Osteocyte (in vitro differentiated cells): ENCODE results near the gene CROT. TPM values are rescaled to one million over a fixed set of nuclear protein-coding genes. Genes with fewer than 3 reads are reported as not detected.

Experiments
- DNase-seq: peaks from one replicate; pipeline ENCODE4 v3.0.0; 2021; ENCODE audit warnings: mixed read lengths; ENCODE audit not compliant: unreplicated experiment; ENCODE audit errors: extremely low spot score
- H3K27ac Mint-ChIP-seq: one replicate; pipeline ENCODE4 v1.8.0; 2021; ENCODE audit warnings: mild to moderate bottlenecking, mixed read lengths; ENCODE audit not compliant: unreplicated experiment
- H3K27me3 Mint-ChIP-seq: one replicate; pipeline ENCODE4 v1.8.0; 2021; ENCODE audit warnings: mixed read lengths; ENCODE audit not compliant: unreplicated experiment
- H3K36me3 Mint-ChIP-seq: one replicate; pipeline ENCODE4 v1.8.0; 2021; ENCODE audit warnings: mixed read lengths; ENCODE audit not compliant: unreplicated experiment
- H3K4me1 Mint-ChIP-seq: one replicate; pipeline ENCODE4 v1.8.0; 2021; ENCODE audit warnings: mixed read lengths; ENCODE audit not compliant: unreplicated experiment
- H3K4me3 Mint-ChIP-seq: one replicate; pipeline ENCODE4 v1.8.0; 2021; ENCODE audit warnings: mild to moderate bottlenecking, moderate library complexity, mixed read lengths; ENCODE audit not compliant: unreplicated experiment
- H3K9me3 Mint-ChIP-seq: one replicate; pipeline ENCODE4 v1.8.0; 2021; ENCODE audit warnings: mixed read lengths; ENCODE audit not compliant: unreplicated experiment
- CTCF ChIP-seq: fragments of 200-600 bp; sonication (generic); IDR thresholded peaks from 2 replicates; pipeline ENCODE4 v1.5.0; 2021; ENCODE audit warnings: antibody characterized with exemption, mild to moderate bottlenecking, moderate library complexity
- total RNA-seq: library from RNA; stranded (reverse); gene quantifications from 2 replicates; pipeline ENCODE4 v1.2.1, GENCODE V29; 2021

CROT gene
- total RNA-seq, 1 donor from 2014 or later, result 11.0 TPM

- no peak overlapping the region for H3K4me3 Mint-ChIP-seq
- H3K27me3 Mint-ChIP-seq, result no peaks in the 10 kb centered on the region
- H3K27ac Mint-ChIP-seq, result no peak overlapping the region
- H3K4me1 Mint-ChIP-seq, result no peaks in the 10 kb centered on the region
- TF ChIP-seq CTCF, result no peak
- H3K9me3 Mint-ChIP-seq, result peaks cover 19% of the 10 kb centered on the region
- peaks cover 10% of the 10 kb centered on the region for H3K36me3 Mint-ChIP-seq
- DNase-seq, result no peak
Measured at GRCh38 chr7:87322912-87323311, 22.6 kb upstream of the CROT start.

GRCh38 chr7:87325576-87326370, 19.7 kb upstream of the CROT start:
- DNase-seq, result no peak
- H3K4me3 Mint-ChIP-seq, result no peak overlapping the region
- peaks cover 17% of the 10 kb centered on the region for H3K36me3 Mint-ChIP-seq
- H3K27me3 Mint-ChIP-seq, result no peaks in the 10 kb centered on the region
- no peaks in the 10 kb centered on the region for H3K4me1 Mint-ChIP-seq
- no peak for TF ChIP-seq CTCF
- H3K9me3 Mint-ChIP-seq, result peaks cover 25% of the 10 kb centered on the region
- H3K27ac Mint-ChIP-seq, result no peak overlapping the region

- DNase-seq, result no peak
- H3K4me1 Mint-ChIP-seq, result no peaks in the 10 kb centered on the region
- TF ChIP-seq CTCF, result no peak
- H3K27me3 Mint-ChIP-seq, result no peaks in the 10 kb centered on the region
- peaks cover 25% of the 10 kb centered on the region for H3K9me3 Mint-ChIP-seq
- peaks cover 9% of the 10 kb centered on the region for H3K36me3 Mint-ChIP-seq
- H3K27ac Mint-ChIP-seq, result no peak overlapping the region
- H3K4me3 Mint-ChIP-seq, result no peak overlapping the region
Measured at GRCh38 chr7:87328281-87328680, 17.2 kb upstream of the CROT start.

GRCh38 chr7:87330316-87330715, 15.1 kb upstream of the CROT start:
- Mint-ChIP-seq H3K4me1 (no peaks in the 10 kb centered on the region), H3K27ac (no peak overlapping the region), H3K4me3 (no peak overlapping the region), H3K9me3 (peaks cover 29% of the 10 kb centered on the region), H3K27me3 (no peaks in the 10 kb centered on the region), H3K36me3 (peaks cover 17% of the 10 kb centered on the region)
- no peak for DNase-seq
- TF ChIP-seq CTCF, result no peak

GRCh38 chr7:87330942-87331341, 14.5 kb upstream of the CROT start:
- Mint-ChIP-seq H3K27me3 (no peaks in the 10 kb centered on the region), H3K36me3 (peaks cover 18% of the 10 kb centered on the region), H3K9me3 (peaks cover 25% of the 10 kb centered on the region), H3K4me1 (no peaks in the 10 kb centered on the region), H3K4me3 (no peak overlapping the region), H3K27ac (no peak overlapping the region)
- TF ChIP-seq CTCF, result no peak
- no peak for DNase-seq
